Activated T-helper 1 cell treated with Interleukin-2 at 50 U/mL for 16 hours (primary cell): ENCODE data around the gene MRPL23.

Experiments used
- DNase-seq: peaks from one replicate; pipeline ENCODE4 v3.0.0-alpha.2; 2020; ENCODE audit warnings: low read depth

MRPL23 gene

GRCh38 chr11:1953489-1954266 is 6.5 kb downstream of the MRPL23 start:
- DNase-seq = no peak

GRCh38 chr11:1958367-1958766 is 11.2 kb downstream of the MRPL23 start:
- DNase-seq = no peak

- no peak for DNase-seq
Measured at GRCh38 chr11:1959786-1960185, 12.7 kb downstream of the MRPL23 start.

GRCh38 chr11:1963864-1964263 is 16.7 kb downstream of the MRPL23 start:
- DNase-seq = no peak

- no peak for DNase-seq
Measured at GRCh38 chr11:1964348-1964747, 17.2 kb downstream of the MRPL23 start.

- no peak for DNase-seq
Measured at GRCh38 chr11:1964955-1965354, 17.8 kb downstream of the MRPL23 start.

- DNase-seq = no peak
Measured at GRCh38 chr11:1966531-1966930, 19.4 kb downstream of the MRPL23 start.

- no peak for DNase-seq
Measured at GRCh38 chr11:1967641-1968225, 20.6 kb downstream of the MRPL23 start.

GRCh38 chr11:1968454-1969002 is 21.4 kb downstream of the MRPL23 start:
- no peak for DNase-seq

- no peak for DNase-seq
Measured at GRCh38 chr11:1969035-1969434, 21.9 kb downstream of the MRPL23 start.

GRCh38 chr11:1969776-1970175 is 22.6 kb downstream of the MRPL23 start:
- DNase-seq = no peak

- DNase-seq = no peak
Measured at GRCh38 chr11:1970956-1971355, 23.8 kb downstream of the MRPL23 start.

GRCh38 chr11:1975185-1975584 is 28.1 kb downstream of the MRPL23 start:
- DNase-seq = no peak

- DNase-seq = no peak
Measured at GRCh38 chr11:1978720-1979473, 31.8 kb downstream of the MRPL23 start.

GRCh38 chr11:1979607-1980006 is 32.5 kb downstream of the MRPL23 start:
- no peak for DNase-seq

GRCh38 chr11:1982873-1983600 is 35.9 kb downstream of the MRPL23 start:
- no peak for DNase-seq

- DNase-seq = no peak
Measured at GRCh38 chr11:1983601-1983961, 36.4 kb downstream of the MRPL23 start.

GRCh38 chr11:1987024-1987423 is 39.9 kb downstream of the MRPL23 start:
- DNase-seq = no peak

- no peak for DNase-seq
Measured at GRCh38 chr11:1988174-1988573, 41.0 kb downstream of the MRPL23 start.

- no peak for DNase-seq
Measured at GRCh38 chr11:1988667-1989317, 41.7 kb downstream of the MRPL23 start.

- DNase-seq = no peak
Measured at GRCh38 chr11:1989953-1990352, 42.8 kb downstream of the MRPL23 start.
